GM18951 (cell line): ENCODE data around the gene ELAC2.

Source experiments
- POLR2A ChIP-seq: IDR thresholded peaks from 4 replicates; pipeline ENCODE4 v1.6.1; 2011; ENCODE audit warnings: mild to moderate bottlenecking; ENCODE audit not compliant: insufficient read length, insufficient read depth; ENCODE audit errors: extremely low read depth
- in situ Hi-C: fragments of 300-500 bp; cut with MboI; formaldehyde crosslinking; loops from one replicate; pipeline ENCODE4 v1.12.0; 2022; ENCODE audit warnings: low sequenced_read_pairs, mixed read lengths, inconsistent platforms; ENCODE audit not compliant: unreplicated experiment

Gene ELAC2

GRCh38 chr17:12973496-12974004 is 44.3 kb downstream of the ELAC2 start:
- in situ Hi-C loops, result no loop called here
- TF ChIP-seq POLR2A, result no peak

GRCh38 chr17:12967962-12968361 is 49.9 kb downstream of the ELAC2 start:
- in situ Hi-C loops, result no loop called here
- no peak for TF ChIP-seq POLR2A

- TF ChIP-seq POLR2A, result no peak
- in situ Hi-C loops, result no loop called here
Measured at GRCh38 chr17:12966413-12966812, 51.4 kb downstream of the ELAC2 start.

- no peak for TF ChIP-seq POLR2A
- in situ Hi-C loops, result no loop called here
Measured at GRCh38 chr17:12965988-12966387, 51.8 kb downstream of the ELAC2 start.

GRCh38 chr17:12964840-12965239 is 53.0 kb downstream of the ELAC2 start:
- no peak for TF ChIP-seq POLR2A
- in situ Hi-C loops, result no loop called here

DNA sequence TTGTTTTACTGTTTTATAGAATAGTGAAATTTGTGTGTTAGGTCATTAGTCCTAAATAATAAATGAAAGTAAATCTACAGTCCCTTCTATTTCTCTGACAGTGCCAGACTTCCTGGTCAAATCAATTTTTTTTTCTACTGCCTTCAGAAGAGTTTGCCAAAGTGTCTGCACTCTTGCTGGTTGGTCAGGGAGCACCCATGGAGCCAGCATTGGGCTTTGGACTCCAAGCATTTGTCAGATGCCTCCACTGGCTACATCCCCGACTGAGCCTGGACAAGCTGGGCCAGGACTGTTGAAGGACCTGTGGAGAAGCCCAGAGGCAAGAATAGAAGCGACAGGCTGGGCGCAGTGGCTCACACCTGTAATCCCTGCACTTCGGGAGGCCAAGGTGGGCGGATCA is 53.7 kb downstream of the ELAC2 start:
- TF ChIP-seq POLR2A, result no peak
- in situ Hi-C loops, result no loop called here

- in situ Hi-C loops, result no loop called here
- TF ChIP-seq POLR2A, result no peak
Measured at GRCh38 chr17:12963505-12963904, 54.3 kb downstream of the ELAC2 start.

- no peak for TF ChIP-seq POLR2A
- in situ Hi-C loops, result no loop called here
Measured at GRCh38 chr17:12961655-12962054, 56.2 kb downstream of the ELAC2 start.

GRCh38 chr17:12959441-12959840 is 58.4 kb downstream of the ELAC2 start:
- no peak for TF ChIP-seq POLR2A
- in situ Hi-C loops, result no loop called here

DNA sequence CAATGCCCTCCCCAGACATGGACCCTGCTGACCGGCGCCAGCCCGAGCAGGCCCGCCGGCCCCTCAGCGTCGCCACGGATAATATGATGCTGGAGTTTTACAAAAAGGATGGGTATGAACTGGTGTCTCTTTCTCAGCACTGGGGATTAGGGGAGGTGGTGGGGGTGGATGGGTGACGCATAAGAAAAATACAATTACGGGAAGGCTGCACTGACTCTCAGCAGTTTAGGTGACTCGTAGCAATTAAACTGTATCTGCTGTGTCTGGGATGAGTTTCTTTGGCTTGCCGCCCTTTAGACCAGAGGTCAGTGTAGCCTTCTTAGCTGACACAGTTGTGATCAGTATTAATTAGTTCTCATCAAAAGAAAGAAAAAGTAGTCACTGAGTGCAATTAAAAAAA is 59.0 kb downstream of the ELAC2 start:
- in situ Hi-C loops, result no loop called here
- TF ChIP-seq POLR2A, result no peak

GRCh38 chr17:12955521-12955920 is 62.3 kb downstream of the ELAC2 start:
- in situ Hi-C loops, result no loop called here
- no peak for TF ChIP-seq POLR2A

- TF ChIP-seq POLR2A, result no peak
- in situ Hi-C loops, result no loop called here
Measured at GRCh38 chr17:12953156-12953555, 64.7 kb downstream of the ELAC2 start.

DNA sequence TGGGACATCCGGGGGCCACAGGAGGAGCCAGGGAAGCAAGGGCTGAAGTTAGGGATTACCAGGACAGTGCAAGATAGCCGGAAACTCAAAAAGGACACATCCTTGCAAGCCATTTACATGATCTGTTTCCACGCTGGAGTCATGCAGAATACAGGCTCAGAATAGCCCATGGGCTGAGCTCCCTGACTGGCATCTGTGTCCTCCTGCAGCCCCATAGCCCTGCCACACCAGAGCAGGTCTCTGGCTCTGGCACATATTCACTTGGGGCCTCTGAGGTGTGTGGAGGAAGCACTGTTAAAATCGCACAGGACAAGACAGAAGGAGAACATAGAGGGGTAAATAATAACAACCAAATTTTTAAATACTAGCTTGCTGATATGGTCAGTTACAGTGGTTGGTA is 65.8 kb downstream of the ELAC2 start:
- no peak for TF ChIP-seq POLR2A
- in situ Hi-C loops, result no loop called here

GRCh38 chr17:12947047-12947446 is 70.8 kb downstream of the ELAC2 start:
- TF ChIP-seq POLR2A, result no peak
- in situ Hi-C loops, result no loop called here
